Urinary bladder (tissue), 4 donors: Measurements from ENCODE around the gene RBMX. TPM values are rescaled to one million over a fixed set of nuclear protein-coding genes. Genes with fewer than 3 reads are reported as not detected.
"Not testable (repeated sequence)": the region's sequence is repeated elsewhere in the genome, so short reads cannot be mapped to it uniquely, and the experiment has no call there.

Experiments used
- DNase-seq: peaks from one replicate; pipeline ENCODE4 v3.0.0-alpha.2; 2015; ENCODE audit errors: extremely low spot score
- H3K27ac ChIP-seq: one replicate; pipeline ENCODE4 v1.5.1; 2013; ENCODE audit warnings: low read depth, mild to moderate bottlenecking, moderate library complexity
- H3K36me3 ChIP-seq: one replicate; pipeline ENCODE4 v1.6.1; 2013; ENCODE audit warnings: mild to moderate bottlenecking, moderate library complexity; ENCODE audit not compliant: insufficient read depth
- H3K4me1 ChIP-seq: one replicate; pipeline ENCODE4 v1.6.1; 2013; ENCODE audit warnings: mild to moderate bottlenecking, moderate library complexity; ENCODE audit not compliant: insufficient read depth
- H3K4me3 ChIP-seq: one replicate; pipeline ENCODE4 v1.5.1; 2013; ENCODE audit warnings: low read depth, low read length
- WGBS: extraction: QIAGEN DNeasy Blood & Tissue Kit; methylation state at CpG from one replicate; pipeline ENCODE4 v1.1.7; 2013; 5-methylcytosine and 5-hydroxymethylcytosine counted together
- polyA plus RNA-seq: library from polyadenylated mRNA; stranded (reverse); fragments of 200-250 nt; gene quantifications from one replicate; pipeline ENCODE4 v1.2.3, GENCODE V29; 2013
- total RNA-seq: library from RNA; depleted of rRNA; stranded (reverse); fragments of >200 nt; gene quantifications from one replicate; pipeline ENCODE4 v1.2.3, GENCODE V29; 2014
- donor health status: healthy with polysubstance abuse.
- donor health status: healthy.

Gene RBMX
- total RNA-seq (234 TPM), polyA plus RNA-seq (124 TPM)

- peak; percentile 90 for DNase-seq
- H3K4me3 ChIP-seq = peak within 1 kb of the TSS; percentile 64
- peak within 1 kb of the TSS; percentile 84 for H3K27ac ChIP-seq
- no peaks in the 10 kb centered on the region for H3K36me3 ChIP-seq
- under 1% methylated on average over 34 of the region's 34 CpGs for WGBS
- H3K4me1 ChIP-seq = no peaks in the 10 kb centered on the region
Measured at GRCh38 chrX:136880452-136881013, at the start of gene RBMX. Gene RBMX (minus strand): TSS chrX:136880725. CDS start chrX:136879427, 1,298 bp downstream.

- not testable (repeated sequence) for H3K27ac ChIP-seq, H3K4me3 ChIP-seq, DNase-seq, H3K36me3 ChIP-seq, H3K4me1 ChIP-seq
- WGBS = 96% methylated on average over 25 of the region's 25 CpGs
Measured at GRCh38 chrX:136921438-136921837, 40.9 kb upstream of the RBMX start.

GRCh38 chrX:136920001-136920400 is 39.5 kb upstream of the RBMX start:
- Histone ChIP-seq H3K4me1 (no peaks in the 10 kb centered on the region), H3K36me3 (no peaks in the 10 kb centered on the region), H3K4me3 (no peak overlapping the region), H3K27ac (no peak overlapping the region)
- no peak for DNase-seq

- Histone ChIP-seq H3K4me1 (no peaks in the 10 kb centered on the region), H3K27ac (no peak overlapping the region), H3K36me3 (no peaks in the 10 kb centered on the region), H3K4me3 (no peak overlapping the region)
- DNase-seq = no peak
- WGBS = 100% methylated on average over 2 of the region's 2 CpGs
Measured at GRCh38 chrX:136916827-136917226, 36.3 kb upstream of the RBMX start.

DNA sequence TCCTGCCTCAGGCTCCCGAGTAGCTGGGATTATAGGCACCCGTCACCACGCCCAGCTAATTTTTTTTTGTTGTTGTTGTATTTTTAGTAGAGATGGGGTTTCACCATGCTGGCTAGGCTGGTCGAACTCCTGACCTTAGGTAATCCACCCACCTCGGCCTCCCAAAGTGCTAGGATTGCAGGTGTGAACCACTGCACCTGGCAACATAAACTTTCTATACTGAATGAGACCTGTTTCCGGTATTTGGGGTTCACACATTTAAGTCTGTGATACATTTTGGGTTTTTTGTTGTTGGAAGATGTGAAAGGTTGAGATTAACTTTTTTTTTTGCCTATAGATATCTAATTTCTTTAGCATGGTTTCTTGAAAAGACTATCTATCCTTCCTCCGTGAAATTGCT is 31.1 kb upstream of the RBMX start:
- WGBS = 61% methylated on average over 7 of the region's 7 CpGs
- H3K27ac ChIP-seq, H3K4me3 ChIP-seq: not testable (repeated sequence)

DNA sequence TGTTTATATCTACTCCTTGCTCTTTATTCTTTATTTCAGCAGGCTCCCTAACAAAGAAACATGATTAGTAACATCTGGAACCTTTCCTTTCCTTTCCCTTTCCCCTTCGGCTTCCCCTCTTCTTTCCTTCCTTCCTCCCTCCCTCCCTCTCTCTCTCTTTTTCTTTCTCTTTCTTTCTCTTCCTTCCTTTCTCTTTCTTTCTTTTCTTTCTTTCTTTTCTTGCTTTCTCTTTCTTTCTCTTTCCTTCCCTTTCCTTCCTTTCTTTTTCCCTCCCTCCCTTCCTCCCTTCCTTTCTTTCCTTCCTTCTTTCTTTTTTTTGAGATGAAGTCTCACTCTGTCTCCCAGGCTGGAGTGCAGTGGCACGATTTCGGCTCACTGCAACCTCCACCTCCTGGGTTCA is 30.7 kb upstream of the RBMX start:
- DNase-seq = no peak
- Histone ChIP-seq H3K27ac (no peak overlapping the region), H3K36me3 (no peaks in the 10 kb centered on the region), H3K4me3 (no peak overlapping the region), H3K4me1 (no peaks in the 10 kb centered on the region)
- 50% methylated on average over 3 of the region's 3 CpGs for WGBS

More for the DNA sequence above, 31.1 kb upstream of the RBMX start:
- not testable (repeated sequence) for H3K36me3 ChIP-seq, H3K4me1 ChIP-seq, DNase-seq

DNA sequence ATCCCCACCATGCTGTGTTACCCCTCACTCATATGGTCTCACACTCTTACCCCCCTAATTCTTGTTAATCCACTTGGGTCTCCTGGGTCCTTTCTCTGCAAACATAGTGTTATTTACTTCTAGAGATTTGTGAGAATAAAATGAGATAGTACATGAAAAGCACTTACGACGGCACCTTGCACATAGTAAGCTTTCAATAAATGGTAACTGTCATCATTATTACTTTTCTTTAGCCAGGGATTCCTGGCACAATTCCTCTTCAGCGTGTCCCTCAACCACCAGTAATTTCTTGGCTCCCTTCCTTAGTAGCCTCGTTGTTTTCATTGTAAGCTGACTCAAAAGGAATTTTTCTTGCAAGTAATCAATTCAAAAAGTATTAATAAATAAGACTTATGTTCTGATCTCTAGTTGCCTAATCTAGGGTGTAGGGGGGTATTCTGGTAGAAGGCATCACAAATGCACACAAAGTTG is 30.1 kb upstream of the RBMX start:
- H3K4me1 ChIP-seq = no peaks in the 10 kb centered on the region
- peak overlapping the region; percentile 18 for H3K4me3 ChIP-seq
- no peak for DNase-seq
- H3K27ac ChIP-seq = no peak overlapping the region
- H3K36me3 ChIP-seq = no peaks in the 10 kb centered on the region
- 10% methylated on average over 4 of the region's 4 CpGs for WGBS

DNA sequence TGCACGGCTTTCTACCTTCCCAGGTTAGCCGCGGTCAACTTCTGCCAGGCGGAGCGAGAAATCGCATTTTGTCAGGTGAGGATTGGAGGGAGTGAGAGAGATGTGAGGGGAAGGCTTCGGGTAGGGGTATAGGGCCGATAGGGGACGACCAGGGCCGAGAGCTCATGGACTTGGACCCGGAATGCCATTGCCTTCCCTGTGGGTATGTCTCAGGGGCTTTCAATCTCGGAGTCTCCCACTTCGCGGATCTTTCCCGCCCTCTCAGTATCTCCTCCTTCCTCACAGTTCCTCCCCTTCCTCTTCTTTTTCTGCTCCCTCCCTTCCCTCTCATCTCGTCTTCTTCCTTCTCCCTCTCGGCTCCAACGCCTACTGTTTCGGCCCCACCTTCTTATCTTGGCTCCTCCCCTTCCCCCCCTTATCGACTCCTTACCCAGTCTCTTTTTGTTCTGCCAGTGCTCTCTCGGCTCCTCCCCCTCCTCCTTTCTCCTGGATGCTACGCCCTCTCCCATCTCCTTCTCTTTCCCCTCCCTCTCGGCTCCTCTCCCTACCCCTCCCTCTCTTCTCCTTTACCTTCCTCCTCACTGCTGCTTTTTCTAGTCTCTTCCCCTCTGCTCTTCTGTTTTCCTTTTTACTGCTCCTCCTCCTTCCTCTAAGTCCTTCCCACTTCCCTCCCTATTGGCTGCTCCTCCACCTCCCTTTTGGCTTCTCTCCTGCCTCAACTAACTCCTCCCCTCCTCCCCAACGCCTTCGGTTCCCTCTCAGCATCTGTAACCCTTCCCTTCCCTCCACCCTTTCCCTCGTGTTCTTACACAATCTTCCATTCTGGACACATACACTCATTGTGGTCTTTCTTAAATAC is 29.4 kb upstream of the RBMX start:
- Histone ChIP-seq H3K4me3 (peak overlapping the region; percentile 57), H3K36me3 (no peaks in the 10 kb centered on the region), H3K4me1 (no peaks in the 10 kb centered on the region), H3K27ac (peak overlapping the region; percentile 86)
- peak; percentile 89 for DNase-seq
- under 1% methylated on average over 26 of the region's 26 CpGs for WGBS

DNA sequence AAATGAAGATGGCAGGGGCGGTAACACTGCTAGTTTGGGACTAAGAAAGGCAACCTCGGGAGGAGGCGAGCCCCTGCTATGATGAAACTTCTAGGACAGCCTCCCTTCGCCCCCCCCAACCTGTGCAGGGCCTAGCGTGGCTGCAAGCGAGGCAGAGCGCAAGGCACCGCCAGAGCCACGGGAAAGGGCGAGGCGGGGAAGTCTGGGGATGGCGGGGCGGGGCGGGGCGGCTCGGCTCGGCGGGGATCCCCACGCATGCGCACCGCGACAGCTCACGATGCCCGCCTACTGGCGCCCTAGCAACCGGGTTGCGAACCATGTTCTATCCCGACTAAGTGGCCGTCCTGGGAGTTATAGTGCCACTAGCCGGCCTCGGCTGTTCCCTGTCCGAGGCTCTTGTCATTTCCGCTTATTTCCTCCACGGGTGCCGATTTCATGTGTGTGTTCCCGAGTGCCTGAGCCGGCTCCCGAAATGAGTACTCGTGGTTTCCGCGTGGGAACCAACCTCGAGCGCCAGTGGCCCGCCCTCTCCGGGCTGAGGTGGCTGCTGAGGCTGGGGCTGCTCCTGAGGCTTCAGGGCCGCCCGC is 28.7 kb upstream of the RBMX start:
- WGBS = under 1% methylated on average over 47 of the region's 47 CpGs
- Histone ChIP-seq H3K4me3 (peak overlapping the region; percentile 57), H3K4me1 (no peaks in the 10 kb centered on the region), H3K36me3 (no peaks in the 10 kb centered on the region), H3K27ac (peak overlapping the region; percentile 86)
- DNase-seq = no peak

GRCh38 chrX:136907621-136908020 is 27.1 kb upstream of the RBMX start:
- Histone ChIP-seq H3K27ac (no peak overlapping the region), H3K36me3 (no peaks in the 10 kb centered on the region), H3K4me3 (no peak overlapping the region), H3K4me1 (no peaks in the 10 kb centered on the region)
- 71% methylated on average over 11 of the region's 11 CpGs for WGBS
- DNase-seq = no peak

GRCh38 chrX:136906921-136907510 is 26.5 kb upstream of the RBMX start:
- 80% methylated on average over 14 of the region's 14 CpGs for WGBS
- Histone ChIP-seq H3K36me3 (no peaks in the 10 kb centered on the region), H3K27ac (no peak overlapping the region), H3K4me1 (no peaks in the 10 kb centered on the region), H3K4me3 (no peak overlapping the region)
- no peak for DNase-seq

DNA sequence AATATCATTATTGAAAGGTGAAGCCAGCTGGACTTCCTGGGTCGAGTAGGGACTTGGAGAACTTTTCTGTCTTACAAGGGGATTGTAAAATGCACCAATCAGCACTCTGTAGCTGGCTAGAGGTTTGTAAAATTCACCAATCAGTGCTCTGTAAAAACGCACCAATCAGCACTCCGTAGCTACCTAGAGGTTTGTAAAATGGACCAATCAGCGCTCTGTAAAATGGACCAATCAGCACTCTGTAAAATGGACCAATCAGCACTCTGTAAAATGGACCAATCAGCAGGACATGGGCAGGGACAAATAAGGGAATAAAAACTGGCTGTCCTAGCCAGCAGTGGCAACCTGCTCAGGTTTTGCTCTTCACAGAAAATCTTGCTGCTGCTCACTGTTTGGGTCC is 23.5 kb upstream of the RBMX start:
- 69% methylated on average over 4 of the region's 4 CpGs for WGBS
- H3K4me1 ChIP-seq, H3K36me3 ChIP-seq, DNase-seq, H3K27ac ChIP-seq, H3K4me3 ChIP-seq: not testable (repeated sequence)

GRCh38 chrX:136900071-136900470 is 19.5 kb upstream of the RBMX start:
- not testable (repeated sequence) for H3K36me3 ChIP-seq, H3K4me3 ChIP-seq, H3K27ac ChIP-seq, H3K4me1 ChIP-seq, DNase-seq
- WGBS = 83% methylated on average over 10 of the region's 10 CpGs
